CD4-positive, CD25-positive, alpha-beta regulatory T cell (primary cell): Measurements from ENCODE around the gene LMO3. TPM values are rescaled to one million over a fixed set of nuclear protein-coding genes. Genes with fewer than 3 reads are reported as not detected.

Source experiments
- ATAC-seq, 2 donors: fragments of 150-1000 bp; cut with Tn5 transposase; one replicate each; pipeline ENCODE4 v1.10.0; 2021; ENCODE audit warnings: low read depth in 2 of 2, moderate number of reproducible peaks in 2 of 2, moderate library complexity in 1 of 2
- DNase-seq, 3 donors: peaks; one replicate each; pipeline versions ENCODE4 v3.0.0 to v3.0.0-alpha.2; 2012 to 2022; ENCODE audit warnings: mixed read lengths in 1 of 3
- H3K27ac ChIP-seq: one replicate; pipeline ENCODE4 v1.7.0; 2013; ENCODE audit warnings: mild to moderate bottlenecking, low read length; ENCODE audit not compliant: insufficient read depth, poor library complexity, severe bottlenecking
- H3K27me3 ChIP-seq: one replicate; pipeline ENCODE4 v1.7.0; 2013; ENCODE audit warnings: low read length; ENCODE audit not compliant: control insufficient read depth, insufficient read depth
- H3K36me3 ChIP-seq: one replicate; pipeline ENCODE4 v1.7.0; 2013; ENCODE audit warnings: mild to moderate bottlenecking, low read length, moderate library complexity; ENCODE audit not compliant: control insufficient read depth, insufficient read depth
- H3K4me1 ChIP-seq: 2 replicates; pipeline ENCODE4 v1.7.0; 2013; ENCODE audit warnings: mild to moderate bottlenecking, low read length; ENCODE audit not compliant: insufficient read depth, control insufficient read depth, poor library complexity, severe bottlenecking
- H3K4me3 ChIP-seq: one replicate; pipeline ENCODE4 v1.7.0; 2013; ENCODE audit warnings: low read depth, mild to moderate bottlenecking, low read length, moderate library complexity
- H3K9me3 ChIP-seq, 2 experiments: 1 replicate in 1 of 2; 2 replicates in 1 of 2; pipeline ENCODE4 v1.7.0; 2013; ENCODE audit warnings: low read length in 2 of 2, mild to moderate bottlenecking in 1 of 2, moderate library complexity in 1 of 2; ENCODE audit not compliant: control insufficient read depth in 2 of 2
- H3K27ac Mint-ChIP-seq, 3 donors: one replicate each; pipeline ENCODE4 v1.8.0; 2020 to 2022; ENCODE audit warnings: mild to moderate bottlenecking in 3 of 3, mixed read lengths in 3 of 3, moderate library complexity in 2 of 3
- H3K27me3 Mint-ChIP-seq: one replicate; pipeline ENCODE4 v1.8.0; 2022; ENCODE audit warnings: mild to moderate bottlenecking, mixed read lengths
- H3K36me3 Mint-ChIP-seq: one replicate; pipeline ENCODE4 v1.8.0; 2020; ENCODE audit warnings: mixed read lengths
- H3K4me1 Mint-ChIP-seq, 4 donors: one replicate each; pipeline ENCODE4 v1.8.0; 2020 to 2022; ENCODE audit warnings: mixed read lengths in 4 of 4, mild to moderate bottlenecking in 1 of 4
- H3K4me3 Mint-ChIP-seq, 4 donors: one replicate each; pipeline ENCODE4 v1.8.0; 2020 to 2022; ENCODE audit warnings: mild to moderate bottlenecking in 4 of 4, mixed read lengths in 4 of 4, moderate library complexity in 3 of 4
- H3K9me3 Mint-ChIP-seq, 7 donors: one replicate each; pipeline ENCODE4 v1.8.0; 2020 to 2022; ENCODE audit warnings: mixed read lengths in 7 of 7, mild to moderate bottlenecking in 3 of 7, moderate library complexity in 2 of 7
- polyA plus RNA-seq, 4 donors: library from polyadenylated mRNA; unstranded; fragments of 300-500 nt; fragmentation: Illumina TruSeq; gene quantifications; one replicate each; pipeline ENCODE4 v1.2.3, GENCODE V29; 2021
- total RNA-seq: library from RNA; stranded (reverse); gene quantifications from one replicate; pipeline ENCODE4 v1.2.3, GENCODE V29; 2022

The LMO3 gene
- total and polyA plus RNA-seq, 5 donors from 2014 or later, result not detected

DNA sequence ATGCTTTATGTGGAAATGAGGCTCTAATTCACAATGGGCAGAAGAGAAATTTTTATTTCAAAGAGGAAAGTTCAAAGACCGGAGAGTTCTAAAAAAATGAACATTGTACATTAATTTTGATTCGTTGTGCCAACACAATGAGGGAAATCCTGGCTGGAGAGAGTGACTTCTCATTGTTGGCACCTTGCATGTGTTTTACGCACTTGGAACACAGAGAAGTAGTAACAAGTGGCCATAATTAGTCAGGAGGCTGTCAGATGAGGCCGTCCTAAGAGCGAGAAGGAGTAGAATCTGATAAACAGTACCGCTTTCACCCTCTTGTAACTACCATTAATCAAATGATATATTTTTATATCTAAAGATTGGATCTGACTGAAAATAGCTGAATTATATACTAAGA, 6.9 kb downstream of the LMO3 start:
- H3K4me3 ChIP-seq, result no peak overlapping the region
- H3K4me1 Mint-ChIP-seq, result no peaks in the 10 kb centered on the region
- H3K9me3 Mint-ChIP-seq, result peaks cover 0 to 2% (median 0%) of the 10 kb centered on the region in 7 donors
- H3K27ac Mint-ChIP-seq, result no peak overlapping the region
- no peaks in the 10 kb centered on the region for H3K36me3 Mint-ChIP-seq
- H3K4me1 ChIP-seq, result no peaks in the 10 kb centered on the region
- peaks cover 10% of the 10 kb centered on the region for H3K27me3 Mint-ChIP-seq
- no peaks in the 10 kb centered on the region for H3K9me3 ChIP-seq
- H3K36me3 ChIP-seq, result no peaks in the 10 kb centered on the region
- no peak overlapping the region for H3K27ac ChIP-seq
- H3K27me3 ChIP-seq, result no peaks in the 10 kb centered on the region
- no peak for ATAC-seq
- H3K4me3 Mint-ChIP-seq, result no peak overlapping the region
- no peak for DNase-seq

DNA sequence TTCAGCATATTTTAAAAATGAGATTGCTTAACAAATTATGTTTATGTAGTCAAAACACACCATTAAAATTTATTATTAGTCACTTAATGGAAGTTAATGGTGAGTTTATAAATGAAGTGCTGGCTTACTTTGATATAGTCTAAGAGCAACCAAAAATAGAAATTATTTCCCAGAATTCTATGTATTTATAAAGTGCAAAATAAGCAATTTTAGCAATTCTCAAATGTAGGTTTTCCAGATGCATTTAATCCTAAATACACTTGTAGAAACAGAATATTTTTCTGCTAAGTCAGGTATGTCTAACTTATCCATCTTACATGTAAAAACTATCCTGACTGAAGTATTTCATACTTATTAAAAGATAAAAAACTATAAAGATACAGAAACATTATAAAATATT, 11.2 kb downstream of the LMO3 start:
- Histone ChIP-seq H3K27me3 (no peaks in the 10 kb centered on the region), H3K9me3 (no peaks in the 10 kb centered on the region), H3K4me1 (no peaks in the 10 kb centered on the region), H3K27ac (no peak overlapping the region), H3K36me3 (no peaks in the 10 kb centered on the region), H3K4me3 (no peak overlapping the region)
- no peak overlapping the region for H3K4me3 Mint-ChIP-seq
- no peak for ATAC-seq
- no peaks in the 10 kb centered on the region for H3K36me3 Mint-ChIP-seq
- H3K4me1 Mint-ChIP-seq, result no peaks in the 10 kb centered on the region
- DNase-seq, result no peak
- no peak overlapping the region for H3K27ac Mint-ChIP-seq
- peaks cover 0 to 4% (median 0%) of the 10 kb centered on the region in 7 donors for H3K9me3 Mint-ChIP-seq
- no peaks in the 10 kb centered on the region for H3K27me3 Mint-ChIP-seq

DNA sequence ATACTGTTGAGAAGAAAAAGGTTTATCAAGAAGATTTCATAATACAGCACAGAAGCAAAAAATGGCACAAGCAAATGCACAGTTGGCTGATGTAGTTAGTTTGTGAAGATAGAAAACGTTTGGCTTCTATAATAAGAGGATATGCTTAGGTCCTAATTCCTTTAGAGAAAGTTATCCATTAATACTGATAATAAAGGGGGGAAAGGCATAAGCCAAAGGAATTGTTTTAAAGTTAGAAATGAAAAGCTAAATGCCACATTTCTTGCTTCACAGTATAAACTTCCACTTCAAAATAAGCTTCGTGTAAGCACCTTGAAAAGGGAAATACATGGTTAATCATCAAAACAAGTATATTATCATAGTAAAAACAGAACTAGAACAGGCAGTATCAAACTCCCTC, 12.4 kb downstream of the LMO3 start:
- ATAC-seq, result no peak
- no peak overlapping the region for H3K4me3 ChIP-seq
- H3K27me3 ChIP-seq, result no peaks in the 10 kb centered on the region
- Mint-ChIP-seq H3K9me3 (peaks cover 0 to 4% (median 0%) of the 10 kb centered on the region in 7 donors), H3K4me1 (no peaks in the 10 kb centered on the region), H3K4me3 (no peak overlapping the region), H3K36me3 (no peaks in the 10 kb centered on the region), H3K27me3 (no peaks in the 10 kb centered on the region), H3K27ac (no peak overlapping the region)
- no peak overlapping the region for H3K27ac ChIP-seq
- H3K36me3 ChIP-seq, result no peaks in the 10 kb centered on the region
- no peak for DNase-seq
- no peaks in the 10 kb centered on the region for H3K9me3 ChIP-seq
- no peaks in the 10 kb centered on the region for H3K4me1 ChIP-seq

DNA sequence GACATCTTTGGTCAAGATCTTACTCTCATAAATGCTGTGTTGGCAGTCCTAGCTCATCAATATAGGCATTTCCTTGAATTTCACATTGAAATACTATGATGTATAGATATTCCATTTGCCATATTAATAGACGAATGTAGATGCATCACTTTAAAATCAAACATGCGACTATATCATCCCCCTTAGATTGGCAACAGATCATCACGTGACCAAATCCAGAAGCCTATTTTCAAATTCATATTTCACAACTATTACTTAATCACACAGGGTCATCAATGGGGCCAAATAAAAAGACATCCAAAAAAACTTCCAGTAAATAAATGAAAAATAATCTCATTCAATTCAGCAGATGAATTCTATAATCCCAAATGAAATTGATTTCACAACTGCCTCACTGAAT, 15.3 kb downstream of the LMO3 start:
- Histone ChIP-seq H3K9me3 (no peaks in the 10 kb centered on the region), H3K4me1 (no peaks in the 10 kb centered on the region), H3K27me3 (no peaks in the 10 kb centered on the region), H3K27ac (no peak overlapping the region), H3K4me3 (no peak overlapping the region), H3K36me3 (no peaks in the 10 kb centered on the region)
- Mint-ChIP-seq H3K27me3 (no peaks in the 10 kb centered on the region), H3K4me1 (no peaks in the 10 kb centered on the region), H3K9me3 (peaks cover 0 to 10% (median 0%) of the 10 kb centered on the region in 7 donors), H3K27ac (no peak overlapping the region), H3K4me3 (no peak overlapping the region), H3K36me3 (no peaks in the 10 kb centered on the region)
- ATAC-seq (no peak), DNase-seq (no peak)

DNA sequence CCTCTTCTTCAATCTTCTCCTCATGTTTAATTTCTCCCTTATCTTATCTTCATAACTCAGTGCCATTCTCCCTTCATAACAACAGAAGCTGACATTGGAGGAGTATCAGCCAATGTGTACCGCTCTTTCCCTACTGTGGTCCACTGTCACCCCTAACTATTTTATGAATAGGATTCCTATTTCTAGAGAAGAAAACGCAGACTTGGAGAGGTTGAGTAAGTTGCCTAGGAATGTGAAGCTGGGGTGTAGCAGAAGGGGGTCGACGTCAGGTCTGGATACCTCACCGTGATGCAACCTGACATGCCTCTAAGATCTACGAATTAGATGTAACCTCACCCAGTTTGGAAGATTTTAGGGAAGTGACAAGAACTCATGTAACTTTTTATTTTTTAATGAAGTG, 17.1 kb downstream of the LMO3 start:
- ATAC-seq (no peak), DNase-seq (no peak)
- no peak overlapping the region for H3K4me3 ChIP-seq
- H3K27ac ChIP-seq, result no peak overlapping the region
- H3K4me1 Mint-ChIP-seq, result no peaks in the 10 kb centered on the region
- no peaks in the 10 kb centered on the region for H3K27me3 Mint-ChIP-seq
- H3K4me1 ChIP-seq, result no peaks in the 10 kb centered on the region
- peaks cover 0 to 16% (median 3%) of the 10 kb centered on the region in 7 donors for H3K9me3 Mint-ChIP-seq
- no peaks in the 10 kb centered on the region for H3K36me3 ChIP-seq
- no peaks in the 10 kb centered on the region for H3K27me3 ChIP-seq
- no peak overlapping the region for H3K27ac Mint-ChIP-seq
- H3K4me3 Mint-ChIP-seq, result no peak overlapping the region
- no peaks in the 10 kb centered on the region for H3K9me3 ChIP-seq
- no peaks in the 10 kb centered on the region for H3K36me3 Mint-ChIP-seq

DNA sequence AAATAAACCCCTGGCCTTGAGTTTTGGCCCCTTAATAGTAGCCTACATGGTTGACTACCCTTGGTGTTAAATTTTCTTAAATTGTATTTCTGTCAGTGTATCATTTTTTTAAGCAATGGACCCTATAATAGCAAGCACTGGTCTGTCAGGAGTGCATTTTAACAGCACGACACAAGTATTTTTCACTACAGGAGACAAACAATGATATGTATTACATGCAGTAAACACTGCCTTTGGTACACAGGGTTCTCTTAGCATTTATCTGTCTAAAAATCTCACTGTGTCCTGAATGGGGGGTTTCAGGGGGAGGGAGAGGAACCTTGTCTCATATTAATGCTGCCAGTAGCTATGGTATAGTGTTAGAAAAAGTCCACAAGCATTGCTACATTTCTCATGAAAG, 18.4 kb downstream of the LMO3 start:
- Histone ChIP-seq H3K27me3 (no peaks in the 10 kb centered on the region), H3K9me3 (no peaks in the 10 kb centered on the region), H3K27ac (no peak overlapping the region), H3K4me1 (no peaks in the 10 kb centered on the region), H3K36me3 (no peaks in the 10 kb centered on the region), H3K4me3 (no peak overlapping the region)
- Mint-ChIP-seq H3K36me3 (no peaks in the 10 kb centered on the region), H3K4me1 (no peaks in the 10 kb centered on the region), H3K27ac (no peak overlapping the region), H3K9me3 (peaks cover 3 to 16% (median 8%) of the 10 kb centered on the region in 7 donors), H3K4me3 (no peak overlapping the region), H3K27me3 (no peaks in the 10 kb centered on the region)
- no peak for ATAC-seq
- no peak for DNase-seq

DNA sequence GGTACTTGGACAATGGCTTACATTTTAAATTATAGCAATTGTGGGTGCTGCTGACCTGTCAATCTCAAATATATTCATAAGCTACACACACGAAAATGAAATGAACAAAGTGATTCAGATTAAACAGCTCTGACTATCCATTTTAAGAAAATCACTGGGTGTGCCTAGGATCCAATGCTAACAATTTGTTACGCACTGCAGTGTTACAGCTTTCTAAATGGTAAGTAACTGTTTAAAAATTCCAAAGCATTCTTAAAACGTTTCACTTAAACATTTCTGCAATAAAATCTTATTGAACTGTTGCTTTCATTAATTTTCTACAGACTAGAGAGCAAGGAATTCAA, 18.9 kb downstream of the LMO3 start:
- Histone ChIP-seq H3K4me1 (no peaks in the 10 kb centered on the region), H3K27ac (no peak overlapping the region), H3K4me3 (no peak overlapping the region), H3K9me3 (no peaks in the 10 kb centered on the region), H3K27me3 (no peaks in the 10 kb centered on the region), H3K36me3 (no peaks in the 10 kb centered on the region)
- Mint-ChIP-seq H3K9me3 (peaks cover 5 to 16% (median 8%) of the 10 kb centered on the region in 7 donors), H3K4me1 (no peaks in the 10 kb centered on the region), H3K27ac (no peak overlapping the region), H3K36me3 (no peaks in the 10 kb centered on the region), H3K4me3 (no peak overlapping the region), H3K27me3 (no peaks in the 10 kb centered on the region)
- ATAC-seq (no peak), DNase-seq (no peak)

DNA sequence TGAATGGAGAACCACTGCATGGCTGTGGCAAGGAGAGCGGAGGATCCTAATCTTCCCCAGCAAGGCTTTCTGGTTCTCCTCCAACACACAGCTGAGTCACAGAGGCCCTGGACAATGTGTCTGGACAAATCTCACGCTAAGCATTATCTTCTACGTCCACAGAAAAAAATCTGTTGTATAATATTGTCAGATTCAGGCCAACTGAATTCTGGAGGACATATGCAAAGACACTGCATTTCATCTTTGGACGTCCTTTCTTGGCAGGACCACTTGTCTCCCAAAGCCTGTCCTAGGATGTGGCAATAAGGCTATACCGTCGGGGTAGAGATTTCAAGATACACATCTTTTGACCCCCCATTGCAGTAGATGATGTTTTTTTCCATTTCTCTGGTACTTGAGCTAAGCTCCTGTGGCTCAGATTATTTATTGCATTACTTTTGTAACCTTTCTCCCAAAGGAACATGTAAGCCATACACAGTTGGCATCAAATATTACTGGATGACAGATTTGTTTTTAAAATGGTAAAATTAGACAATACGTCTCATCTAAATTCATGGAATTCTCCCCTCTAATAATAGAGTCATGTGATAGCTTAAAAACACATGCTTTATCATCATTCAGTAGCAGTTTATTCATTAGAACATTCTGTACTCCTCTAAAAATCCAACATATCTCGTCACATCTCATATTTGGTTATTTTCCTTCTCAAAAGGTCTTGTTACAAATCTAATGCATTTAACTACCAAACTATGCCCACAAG, 19.4 kb downstream of the LMO3 start:
- no peak overlapping the region for H3K4me3 Mint-ChIP-seq
- Histone ChIP-seq H3K36me3 (no peaks in the 10 kb centered on the region), H3K4me3 (no peak overlapping the region), H3K27ac (no peak overlapping the region), H3K4me1 (no peaks in the 10 kb centered on the region), H3K27me3 (no peaks in the 10 kb centered on the region), H3K9me3 (no peaks in the 10 kb centered on the region)
- ATAC-seq, result no peak
- DNase-seq, result no peak
- no peaks in the 10 kb centered on the region for H3K36me3 Mint-ChIP-seq
- peaks cover 5 to 18% (median 8%) of the 10 kb centered on the region in 7 donors for H3K9me3 Mint-ChIP-seq
- no peaks in the 10 kb centered on the region for H3K27me3 Mint-ChIP-seq
- no peak overlapping the region for H3K27ac Mint-ChIP-seq
- H3K4me1 Mint-ChIP-seq, result no peaks in the 10 kb centered on the region
